PC-9 (cell line): Measurements from ENCODE around the gene ORAI2. TPM values are rescaled to one million over a fixed set of nuclear protein-coding genes. Genes with fewer than 3 reads are reported as not detected.

Source experiments
- BruUV-seq: library from RNA; stranded (reverse); fragments of 400-500 nt; replicated peaks from 2 replicates; lab custom pipeline; 2021; lab: Mats Ljungman, UMichigan
- CTCF ChIA-PET: fragments of 300-600 bp; sonication (Branson Sonifier 250); formaldehyde crosslinking; loops from one replicate; lab custom pipeline; 2022; ENCODE audit warnings: antibody characterized with exemption; lab: Charles Lee
- POLR2A ChIA-PET: fragments of 300-600 bp; sonication (Branson Sonifier 250); formaldehyde crosslinking; loops from one replicate; lab custom pipeline; 2022; ENCODE audit warnings: antibody characterized with exemption; ENCODE audit not compliant: unreplicated experiment; lab: Charles Lee
- DNase-seq, 2 experiments: peaks; one replicate each; pipeline versions ENCODE4 v3.0.0 to v3.0.0-alpha.2; 2015 to 2022; ENCODE audit warnings: mixed read lengths in 1 of 2
- H2AFZ ChIP-seq: fragments of 200-600 bp; sonication (generic); 2 replicates; pipeline ENCODE4 v1.8.1; 2017; ENCODE audit warnings: antibody characterized with exemption
- H3F3A ChIP-seq: fragments of 200-600 bp; sonication (generic); 2 replicates; pipeline ENCODE4 v1.8.1; 2017; ENCODE audit warnings: antibody characterized with exemption, mild to moderate bottlenecking, low read depth; ENCODE audit not compliant: insufficient read depth
- H3K27ac ChIP-seq: fragments of 200-600 bp; sonication (generic); 2 replicates; pipeline ENCODE4 v1.6.1; 2016; ENCODE audit warnings: mixed run types
- H3K27me3 ChIP-seq: fragments of 200-600 bp; sonication (generic); 2 replicates; pipeline ENCODE4 v1.6.1; 2016; ENCODE audit warnings: low read depth, mixed run types; ENCODE audit not compliant: insufficient read depth
- H3K36me3 ChIP-seq: fragments of 200-600 bp; sonication (generic); 2 replicates; pipeline ENCODE4 v1.6.1; 2016; ENCODE audit warnings: low read depth, mixed run types
- H3K4me1 ChIP-seq: fragments of 200-600 bp; sonication (generic); replicated peaks from 2 replicates; pipeline ENCODE4 v1.6.1; 2016; ENCODE audit warnings: mixed run types; ENCODE audit not compliant: insufficient read depth
- H3K4me2 ChIP-seq: fragments of 200-600 bp; sonication (generic); 2 replicates; pipeline ENCODE4 v1.6.1; 2017; ENCODE audit warnings: mixed run types
- H3K4me3 ChIP-seq: fragments of 200-600 bp; sonication (generic); 2 replicates; pipeline ENCODE4 v1.6.1; 2016; ENCODE audit warnings: mixed run types
- H3K79me2 ChIP-seq: fragments of 200-600 bp; sonication (generic); 2 replicates; pipeline ENCODE4 v1.6.1; 2017; ENCODE audit warnings: low read depth, mixed run types
- H3K9me2 ChIP-seq: fragments of 200-600 bp; sonication (generic); 2 replicates; pipeline ENCODE4 v1.8.1; 2017; ENCODE audit warnings: mild to moderate bottlenecking; ENCODE audit not compliant: insufficient read depth
- H3K9me3 ChIP-seq: fragments of 200-600 bp; sonication (generic); 2 replicates; pipeline ENCODE4 v1.8.1; 2016; ENCODE audit warnings: low read depth; ENCODE audit not compliant: insufficient read depth
- H4K20me1 ChIP-seq: fragments of 200-600 bp; sonication (generic); 2 replicates; pipeline ENCODE4 v1.8.1; 2017; ENCODE audit not compliant: insufficient read depth
- EZH2 ChIP-seq: fragments of 200-600 bp; sonication (generic); IDR thresholded peaks from 2 replicates; pipeline ENCODE4 v1.8.0; 2017; ENCODE audit warnings: antibody characterized with exemption, low read depth
- intact Hi-C: fragments of 100-400 bp; cut with micrococcal nuclease; formaldehyde crosslinking; loops from one replicate; pipeline ENCODE4 v1.10.0; 2022; ENCODE audit not compliant: unreplicated experiment
- total RNA-seq: library from RNA; stranded (reverse); gene quantifications from 2 replicates; pipeline ENCODE4 v1.2.3, GENCODE V29; 2021
- TF ChIP-seq, protein P1 (sequence below): fragments of 200-600 bp; sonication (generic); conservative IDR thresholded peaks from 2 replicates; pipeline ENCODE4 v1.6.1; 2017; ENCODE audit warnings: mixed run types, antibody characterized with exemption, mild to moderate bottlenecking, moderate library complexity

Gene ORAI2
- total RNA-seq, 1 experiment from 2014 or later = 53.3 TPM

GRCh38 chr7:102424787-102425218 is 8.6 kb upstream of the ORAI2 start:
- no peak overlapping the region for H3K4me2 ChIP-seq
- no peak overlapping the region for H3K27ac ChIP-seq
- no peak overlapping the region for H3K4me3 ChIP-seq
- H2AFZ ChIP-seq = no peak overlapping the region
- no peaks in the 10 kb centered on the region for H3K79me2 ChIP-seq
- BruUV-seq = no TSS peak
- H3F3A ChIP-seq = no peaks in the 10 kb centered on the region
- ChIA-PET CTCF (no interaction called here), POLR2A (no interaction called here)
- H3K9me3 ChIP-seq = no peaks in the 10 kb centered on the region
- H4K20me1 ChIP-seq = no peaks in the 10 kb centered on the region; the same call in 1 of the 2 replicates
- no peak for DNase-seq
- H3K36me3 ChIP-seq = peaks cover 3% of the 10 kb centered on the region
- no peaks in the 10 kb centered on the region for H3K9me2 ChIP-seq
- peaks cover 11% of the 10 kb centered on the region for H3K4me1 ChIP-seq
- no peaks in the 10 kb centered on the region for H3K27me3 ChIP-seq
- TF ChIP-seq, protein P1, sequence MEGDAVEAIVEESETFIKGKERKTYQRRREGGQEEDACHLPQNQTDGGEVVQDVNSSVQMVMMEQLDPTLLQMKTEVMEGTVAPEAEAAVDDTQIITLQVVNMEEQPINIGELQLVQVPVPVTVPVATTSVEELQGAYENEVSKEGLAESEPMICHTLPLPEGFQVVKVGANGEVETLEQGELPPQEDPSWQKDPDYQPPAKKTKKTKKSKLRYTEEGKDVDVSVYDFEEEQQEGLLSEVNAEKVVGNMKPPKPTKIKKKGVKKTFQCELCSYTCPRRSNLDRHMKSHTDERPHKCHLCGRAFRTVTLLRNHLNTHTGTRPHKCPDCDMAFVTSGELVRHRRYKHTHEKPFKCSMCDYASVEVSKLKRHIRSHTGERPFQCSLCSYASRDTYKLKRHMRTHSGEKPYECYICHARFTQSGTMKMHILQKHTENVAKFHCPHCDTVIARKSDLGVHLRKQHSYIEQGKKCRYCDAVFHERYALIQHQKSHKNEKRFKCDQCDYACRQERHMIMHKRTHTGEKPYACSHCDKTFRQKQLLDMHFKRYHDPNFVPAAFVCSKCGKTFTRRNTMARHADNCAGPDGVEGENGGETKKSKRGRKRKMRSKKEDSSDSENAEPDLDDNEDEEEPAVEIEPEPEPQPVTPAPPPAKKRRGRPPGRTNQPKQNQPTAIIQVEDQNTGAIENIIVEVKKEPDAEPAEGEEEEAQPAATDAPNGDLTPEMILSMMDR = no peak
- TF ChIP-seq EZH2 = no peak
- intact Hi-C loops = no loop called here

DNA sequence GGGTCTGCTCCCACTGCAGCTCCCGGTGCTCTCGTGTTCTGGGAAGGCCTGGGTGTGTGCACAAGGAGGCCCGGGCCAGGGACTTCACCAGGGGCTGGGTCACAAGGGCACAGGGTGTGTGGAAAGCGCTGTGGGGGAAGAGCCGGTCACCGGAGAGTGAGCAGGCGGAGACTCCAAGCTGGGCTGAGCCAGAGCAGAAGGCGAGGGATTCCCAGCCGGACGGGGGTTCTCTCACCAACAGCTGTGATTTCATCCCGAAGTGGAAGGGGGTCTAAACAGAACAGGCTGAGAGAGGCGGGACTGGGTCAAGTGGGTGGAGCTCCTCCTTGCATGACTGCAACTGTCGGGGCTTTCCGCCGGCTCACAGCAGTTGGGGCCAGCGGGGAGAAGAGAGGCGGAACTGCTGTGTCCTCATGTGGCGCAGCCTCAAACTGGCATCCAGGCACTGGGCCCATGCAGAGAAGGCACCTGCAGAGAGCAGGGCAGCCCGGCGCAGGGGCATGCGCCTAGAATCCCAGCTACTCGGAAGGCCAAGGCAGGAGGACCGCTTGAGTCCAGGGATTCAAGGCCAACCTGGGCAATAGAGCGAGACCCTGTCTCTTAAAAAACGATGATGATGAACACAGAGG is 7.6 kb upstream of the ORAI2 start:
- H3K9me2 ChIP-seq = no peaks in the 10 kb centered on the region
- intact Hi-C loops = no loop called here
- TSS peak; percentile 15 for BruUV-seq
- H3F3A ChIP-seq = no peaks in the 10 kb centered on the region
- H3K4me3 ChIP-seq = no peak overlapping the region
- H3K36me3 ChIP-seq = peaks cover 3% of the 10 kb centered on the region
- peaks cover 11% of the 10 kb centered on the region for H3K4me1 ChIP-seq
- H3K79me2 ChIP-seq = no peaks in the 10 kb centered on the region
- no peak overlapping the region for H2AFZ ChIP-seq
- ChIA-PET POLR2A (no interaction called here), CTCF (no interaction called here)
- H3K4me2 ChIP-seq = no peak overlapping the region
- no peak overlapping the region for H3K27ac ChIP-seq
- no peak for DNase-seq
- TF ChIP-seq EZH2 = no peak
- TF ChIP-seq, protein P1 = no peak
- H3K9me3 ChIP-seq = no peaks in the 10 kb centered on the region
- H3K27me3 ChIP-seq = no peaks in the 10 kb centered on the region
- no peaks in the 10 kb centered on the region; the same call in 1 of the 2 replicates for H4K20me1 ChIP-seq

GRCh38 chr7:102426268-102427018 is 6.9 kb upstream of the ORAI2 start:
- POLR2A ChIA-PET = no interaction called here
- TF ChIP-seq EZH2 = no peak
- TF ChIP-seq, protein P1 = no peak
- peaks cover 11% of the 10 kb centered on the region for H3K4me1 ChIP-seq
- H3K4me2 ChIP-seq = no peak overlapping the region
- no peaks in the 10 kb centered on the region for H3K27me3 ChIP-seq
- BruUV-seq = no TSS peak
- H4K20me1 ChIP-seq = no peaks in the 10 kb centered on the region; the same call in 1 of the 2 replicates
- H3K79me2 ChIP-seq = no peaks in the 10 kb centered on the region
- intact Hi-C loops = no loop called here
- DNase-seq = no peak
- H3K4me3 ChIP-seq = no peak overlapping the region
- H3K27ac ChIP-seq = no peak overlapping the region
- no peaks in the 10 kb centered on the region; the same call in 1 of the 2 replicates for H3K36me3 ChIP-seq
- no peak overlapping the region for H2AFZ ChIP-seq
- CTCF ChIA-PET = no interaction called here
- H3F3A ChIP-seq = peaks cover 5% of the 10 kb centered on the region
- no peaks in the 10 kb centered on the region for H3K9me2 ChIP-seq
- H3K9me3 ChIP-seq = no peaks in the 10 kb centered on the region
